PC-9 (cell line): ENCODE measurements around the gene ADARB2.

ENCODE experiments used
- CTCF ChIP-seq: fragments of 200-600 bp; sonication (generic); conservative IDR thresholded peaks from 2 replicates; pipeline ENCODE4 v1.6.1; 2017; ENCODE audit warnings: mixed run types, antibody characterized with exemption, mild to moderate bottlenecking, moderate library complexity
- EZH2 ChIP-seq: fragments of 200-600 bp; sonication (generic); IDR thresholded peaks from 2 replicates; pipeline ENCODE4 v1.8.0; 2017; ENCODE audit warnings: antibody characterized with exemption, low read depth

- TF ChIP-seq CTCF (no peak), EZH2 (no peak)
Observed at GRCh38 chr10:1686491-1686749, 50.9 kb downstream of the ADARB2 start.
